ENCODE results near the gene HPCA. TPM values are rescaled to one million over a fixed set of nuclear protein-coding genes. Genes with fewer than 3 reads are reported as not detected.

HPCA gene
- total RNA-seq, 1 donor from 2014 or later, result not detected

GRCh38 chr1:32864375-32865019 lies 21.8 kb upstream of the HPCA start:
- intact Hi-C loops (cut with micrococcal nuclease), result no loop called here
- Histone ChIP-seq H3K27me3 (ENCODE audit: low read depth) (no peaks in the 10 kb centered on the region), H3K36me3 (peaks cover 34% of the 10 kb centered on the region), H3K4me1 (peaks cover 52% of the 10 kb centered on the region), H3K9me3 (replicated peaks) (no peaks in the 10 kb centered on the region), H3K27ac (replicated peaks) (peak overlapping the region; percentile 67), H3K4me3 (no peak overlapping the region)
- no peak for TF ChIP-seq CTCF (IDR thresholded peaks at IDR 0.05; ENCODE audit: borderline replicate concordance)
- no peak for DNase-seq

- intact Hi-C loops (cut with micrococcal nuclease), result no loop called here
- H3K9me3 ChIP-seq (replicated peaks), result no peaks in the 10 kb centered on the region
- no peaks in the 10 kb centered on the region for H3K27me3 ChIP-seq (ENCODE audit: low read depth)
- peaks cover 59% of the 10 kb centered on the region for H3K4me1 ChIP-seq
- TF ChIP-seq CTCF (IDR thresholded peaks at IDR 0.05; ENCODE audit: borderline replicate concordance), result no peak
- H3K36me3 ChIP-seq, result peaks cover 29% of the 10 kb centered on the region
- no peak for DNase-seq
- H3K4me3 ChIP-seq, result no peak overlapping the region
- peak overlapping the region; percentile 67 for H3K27ac ChIP-seq (replicated peaks)
These were observed 20.5 kb upstream of the HPCA start for GRCh38 chr1:32865639-32866405.

- no peak overlapping the region for H3K4me3 ChIP-seq
- peaks cover 28% of the 10 kb centered on the region for H3K36me3 ChIP-seq
- no peaks in the 10 kb centered on the region for H3K27me3 ChIP-seq (ENCODE audit: low read depth)
- intact Hi-C loops (cut with micrococcal nuclease), result no loop called here
- DNase-seq, result no peak
- no peak overlapping the region for H3K27ac ChIP-seq (replicated peaks)
- H3K4me1 ChIP-seq, result peaks cover 59% of the 10 kb centered on the region
- no peaks in the 10 kb centered on the region for H3K9me3 ChIP-seq (replicated peaks)
- no peak for TF ChIP-seq CTCF (IDR thresholded peaks at IDR 0.05; ENCODE audit: borderline replicate concordance)
These were observed 19.1 kb upstream of the HPCA start for GRCh38 chr1:32867151-32867550.

GRCh38 chr1:32867671-32868070 lies 18.6 kb upstream of the HPCA start:
- DNase-seq, result no peak
- TF ChIP-seq CTCF (IDR thresholded peaks at IDR 0.05; ENCODE audit: borderline replicate concordance), result no peak
- peaks cover 60% of the 10 kb centered on the region for H3K4me1 ChIP-seq

GRCh38 chr1:32868085-32868484 lies 18.2 kb upstream of the HPCA start:
- no peak overlapping the region for H3K27ac ChIP-seq (replicated peaks)
- TF ChIP-seq CTCF (IDR thresholded peaks at IDR 0.05; ENCODE audit: borderline replicate concordance), result no peak
- intact Hi-C loops (cut with micrococcal nuclease), result no loop called here
- H3K9me3 ChIP-seq (replicated peaks), result no peaks in the 10 kb centered on the region
- H3K4me3 ChIP-seq, result no peak overlapping the region
- H3K27me3 ChIP-seq (ENCODE audit: low read depth), result no peaks in the 10 kb centered on the region
- peaks cover 21% of the 10 kb centered on the region for H3K36me3 ChIP-seq
- no peak for DNase-seq
- peaks cover 63% of the 10 kb centered on the region for H3K4me1 ChIP-seq

More at GRCh38 chr1:32867671-32868070, 18.6 kb upstream of the HPCA start:
- Histone ChIP-seq H3K36me3 (peaks cover 25% of the 10 kb centered on the region), H3K4me3 (no peak overlapping the region), H3K27me3 (ENCODE audit: low read depth) (no peaks in the 10 kb centered on the region), H3K27ac (replicated peaks) (no peak overlapping the region), H3K9me3 (replicated peaks) (no peaks in the 10 kb centered on the region)
- intact Hi-C loops (cut with micrococcal nuclease), result no loop called here
